LoVo (cell line): ENCODE data around the gene NBPF26.
"Not testable (repeated sequence)": the region's sequence is repeated elsewhere in the genome, so short reads cannot be mapped to it uniquely, and the experiment has no call there.

Experiments used
- DNase-seq: peaks from one replicate; pipeline ENCODE4 v3.0.0-alpha.2; 2016; ENCODE audit warnings: low spot score

NBPF26 gene

GRCh38 chr1:120858144-120858543 lies 134.4 kb downstream of the NBPF26 start:
- DNase-seq = not testable (repeated sequence)

GRCh38 chr1:120859615-120860234 lies 136.0 kb downstream of the NBPF26 start:
- DNase-seq = not testable (repeated sequence)

DNA sequence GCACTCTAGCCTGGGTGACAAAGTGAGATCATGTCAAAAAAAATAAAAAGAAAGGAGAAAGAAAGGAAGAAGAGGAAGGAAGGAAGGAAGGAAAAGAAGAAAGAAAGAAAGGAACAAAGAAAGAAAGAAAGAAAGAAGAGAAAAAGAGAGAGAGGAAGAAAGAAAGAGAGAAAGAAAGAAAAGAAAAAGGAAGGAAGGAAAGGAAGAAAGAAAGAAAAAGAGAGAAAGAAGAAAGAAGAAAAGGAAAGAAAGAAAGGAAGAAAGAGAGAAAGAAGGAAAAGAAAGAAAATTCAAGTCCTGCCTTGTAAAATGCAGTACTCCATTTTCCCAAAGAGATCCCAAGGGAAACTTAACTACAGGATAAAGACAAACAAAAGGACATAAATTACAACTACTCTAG lies 154.5 kb downstream of the NBPF26 start:
- DNase-seq = not testable (repeated sequence)

DNA sequence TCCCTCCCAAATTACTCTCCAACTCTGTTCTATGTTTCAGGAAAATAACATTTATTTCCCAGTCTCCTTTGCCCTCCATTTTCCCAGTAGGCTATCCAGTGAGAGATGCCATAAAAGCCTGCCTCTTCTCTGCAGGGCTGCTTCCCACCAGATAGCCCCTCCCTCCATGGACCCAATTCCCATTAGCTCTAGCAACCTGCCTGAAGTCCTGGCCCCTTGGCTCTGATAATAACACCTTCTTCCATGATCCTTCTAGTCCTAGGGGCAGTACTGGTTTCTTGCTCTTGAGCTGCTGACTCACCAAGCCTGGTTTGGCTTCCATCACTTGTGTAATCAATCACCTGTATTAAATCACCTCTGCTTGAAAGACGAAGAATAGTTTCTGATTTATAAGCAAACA lies 156.3 kb downstream of the NBPF26 start:
- DNase-seq = not testable (repeated sequence)

GRCh38 chr1:120881934-120882333 lies 158.2 kb downstream of the NBPF26 start:
- not testable (repeated sequence) for DNase-seq
